WTC11 (cell line): ENCODE results near the gene PCDH1. TPM values are rescaled to one million over a fixed set of nuclear protein-coding genes. Genes with fewer than 3 reads are reported as not detected.

ENCODE experiments used
- CDX4 ChIP-seq: fragments of 250-450 bp; sonication (Bioruptor Pico); IDR thresholded peaks from 2 replicates; pipeline ENCODE4 v1.9.0; 2021; ENCODE audit warnings: moderate library complexity, mild to moderate bottlenecking, inconsistent platforms, borderline replicate concordance
- CREM ChIP-seq: sonication (generic); formaldehyde crosslinking; IDR thresholded peaks from 2 replicates; pipeline ENCODE4 v1.8.1; 2022; ENCODE audit warnings: mild to moderate bottlenecking, missing genetic modification reagents, moderate library complexity
- ELF4 ChIP-seq: sonication (generic); formaldehyde crosslinking; IDR thresholded peaks from 2 replicates; pipeline ENCODE4 v1.8.1; 2022; ENCODE audit warnings: low read depth, mild to moderate bottlenecking, moderate library complexity, missing genetic modification reagents
- ERG ChIP-seq: fragments of 250-450 bp; sonication (Bioruptor Pico); IDR thresholded peaks from 2 replicates; pipeline ENCODE4 v1.8.0; 2021; ENCODE audit warnings: mild to moderate bottlenecking
- FOXP4 ChIP-seq: sonication (generic); formaldehyde crosslinking; IDR thresholded peaks from 2 replicates; pipeline ENCODE4 v1.8.0; 2022; ENCODE audit warnings: mild to moderate bottlenecking, missing genetic modification reagents
- GABPB1 ChIP-seq: sonication (generic); formaldehyde crosslinking; IDR thresholded peaks from 2 replicates; pipeline ENCODE4 v1.8.1; 2023; ENCODE audit warnings: mild to moderate bottlenecking, missing genetic modification reagents
- JUN ChIP-seq: sonication (generic); formaldehyde crosslinking; IDR thresholded peaks from 2 replicates; pipeline ENCODE4 v1.8.0; 2023; ENCODE audit warnings: mild to moderate bottlenecking, missing genetic modification reagents
- KAT7 ChIP-seq: sonication (generic); formaldehyde crosslinking; IDR thresholded peaks from 2 replicates; pipeline ENCODE4 v1.8.1; 2023; ENCODE audit warnings: missing genetic modification reagents, mild to moderate bottlenecking, borderline replicate concordance
- MXD4 ChIP-seq: fragments of 250-450 bp; sonication (Bioruptor Pico); IDR thresholded peaks from 2 replicates; pipeline ENCODE4 v1.8.0; 2021; ENCODE audit warnings: mild to moderate bottlenecking, moderate library complexity, borderline replicate concordance
- MYBL2 ChIP-seq: sonication (generic); formaldehyde crosslinking; IDR thresholded peaks from 2 replicates; pipeline ENCODE4 v1.8.1; 2023; ENCODE audit warnings: mild to moderate bottlenecking, moderate library complexity, missing genetic modification reagents
- NFE2L1 ChIP-seq: sonication (generic); formaldehyde crosslinking; IDR thresholded peaks from 2 replicates; pipeline ENCODE4 v1.8.1; 2023; ENCODE audit warnings: missing genetic modification reagents
- PRRX2 ChIP-seq: fragments of 250-450 bp; sonication (Bioruptor Pico); IDR thresholded peaks from 2 replicates; pipeline ENCODE4 v1.8.0; 2021; ENCODE audit warnings: mild to moderate bottlenecking
- RELA ChIP-seq: sonication (generic); formaldehyde crosslinking; IDR thresholded peaks from 2 replicates; pipeline ENCODE4 v1.8.1; 2022; ENCODE audit warnings: missing genetic modification reagents, mild to moderate bottlenecking, borderline replicate concordance
- TEAD1 ChIP-seq: sonication (generic); formaldehyde crosslinking; IDR thresholded peaks from 2 replicates; pipeline ENCODE4 v1.8.0; 2022; ENCODE audit warnings: mild to moderate bottlenecking, missing genetic modification reagents
- TEAD4 ChIP-seq: sonication (generic); formaldehyde crosslinking; IDR thresholded peaks from 2 replicates; pipeline ENCODE4 v1.8.0; 2022; ENCODE audit warnings: mild to moderate bottlenecking, missing genetic modification reagents
- TP53 ChIP-seq: sonication (generic); formaldehyde crosslinking; IDR thresholded peaks from 2 replicates; pipeline ENCODE4 v1.8.1; 2023; ENCODE audit warnings: mild to moderate bottlenecking, missing genetic modification reagents
- ZBTB21 ChIP-seq: sonication (generic); formaldehyde crosslinking; IDR thresholded peaks from 2 replicates; pipeline ENCODE4 v1.8.1; 2023; ENCODE audit warnings: mild to moderate bottlenecking, missing genetic modification reagents, borderline replicate concordance
- ZMAT4 ChIP-seq: fragments of 250-450 bp; sonication (Bioruptor Pico); IDR thresholded peaks from 2 replicates; pipeline ENCODE4 v1.9.0; 2021; ENCODE audit warnings: mild to moderate bottlenecking
- ZNF219 ChIP-seq: sonication (generic); formaldehyde crosslinking; IDR thresholded peaks from 2 replicates; pipeline ENCODE4 v1.8.0; 2023; ENCODE audit warnings: missing genetic modification reagents, mild to moderate bottlenecking, borderline replicate concordance
- ZNF425 ChIP-seq: fragments of 250-450 bp; sonication (Bioruptor Pico); conservative IDR thresholded peaks from 2 replicates; pipeline ENCODE4 v1.9.0; 2021; ENCODE audit warnings: mild to moderate bottlenecking
- total RNA-seq: library from RNA; stranded (reverse); gene quantifications from 3 replicates; pipeline ENCODE4 v1.2.3, GENCODE V29; 2021
- TF ChIP-seq, protein P1 (sequence below): fragments of 250-450 bp; sonication (Bioruptor Pico); IDR thresholded peaks from 2 replicates; pipeline ENCODE4 v2.1.2; 2022; ENCODE audit warnings: mild to moderate bottlenecking, moderate library complexity
- TF ChIP-seq, protein P2 (sequence below): sonication (generic); formaldehyde crosslinking; IDR thresholded peaks from 2 replicates; pipeline ENCODE4 v1.8.1; 2022; ENCODE audit warnings: low read depth, missing genetic modification reagents, borderline replicate concordance
- TF ChIP-seq, protein P3 (sequence below): sonication (generic); formaldehyde crosslinking; IDR thresholded peaks from 2 replicates; pipeline ENCODE4 v1.8.1; 2023; ENCODE audit warnings: mild to moderate bottlenecking, missing genetic modification reagents, borderline replicate concordance
- TF ChIP-seq, protein P4 (sequence below): sonication (generic); formaldehyde crosslinking; IDR thresholded peaks from 2 replicates; pipeline ENCODE4 v1.8.0; 2023; ENCODE audit warnings: missing genetic modification reagents

Gene PCDH1
- total RNA-seq, 1 experiment from 2014 or later = 105 TPM

DNA sequence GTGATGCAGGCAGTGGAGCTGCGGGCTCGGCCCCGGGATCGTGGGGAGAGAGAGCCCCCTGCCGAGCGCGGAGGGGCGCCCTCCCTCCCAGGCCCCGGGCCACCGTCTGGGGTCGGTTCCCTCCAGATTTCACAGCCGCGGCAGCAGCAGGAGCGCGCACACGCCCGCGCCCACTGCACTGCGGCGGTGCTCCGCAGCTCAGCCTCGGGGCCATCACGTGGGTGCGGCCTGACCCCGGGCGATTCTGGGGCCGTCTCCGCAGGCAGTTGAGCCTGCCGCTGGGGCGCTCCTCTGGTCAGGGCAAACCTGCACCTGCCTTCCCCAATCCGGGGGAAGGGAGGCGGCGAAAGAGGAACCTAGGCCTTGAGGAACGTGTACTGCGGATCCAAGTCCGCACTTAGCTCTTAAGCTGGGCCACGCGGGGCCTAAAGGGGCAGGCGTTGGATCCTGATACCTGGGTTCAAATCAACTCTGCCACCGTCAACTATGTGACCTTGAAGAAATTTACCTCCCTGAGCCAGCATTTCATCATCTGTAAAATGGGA, 36.1 kb upstream of the PCDH1 start (continued):
- no peak for TF ChIP-seq NFE2L1 (CRISPR knock-in tag)
- no peak for TF ChIP-seq MYBL2 (CRISPR knock-in tag)
- TF ChIP-seq ZNF219 (CRISPR knock-in tag) = no peak
- TF ChIP-seq, protein P1, sequence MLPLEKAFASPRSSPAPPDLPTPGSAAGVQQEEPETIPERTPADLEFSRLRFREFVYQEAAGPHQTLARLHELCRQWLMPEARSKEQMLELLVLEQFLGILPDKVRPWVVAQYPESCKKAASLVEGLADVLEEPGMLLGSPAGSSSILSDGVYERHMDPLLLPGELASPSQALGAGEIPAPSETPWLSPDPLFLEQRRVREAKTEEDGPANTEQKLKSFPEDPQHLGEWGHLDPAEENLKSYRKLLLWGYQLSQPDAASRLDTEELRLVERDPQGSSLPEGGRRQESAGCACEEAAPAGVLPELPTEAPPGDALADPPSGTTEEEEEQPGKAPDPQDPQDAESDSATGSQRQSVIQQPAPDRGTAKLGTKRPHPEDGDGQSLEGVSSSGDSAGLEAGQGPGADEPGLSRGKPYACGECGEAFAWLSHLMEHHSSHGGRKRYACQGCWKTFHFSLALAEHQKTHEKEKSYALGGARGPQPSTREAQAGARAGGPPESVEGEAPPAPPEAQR (CRISPR knock-in tag) = no peak
- TF ChIP-seq ZBTB21 = no peak
- TF ChIP-seq MXD4 = no peak
- peak; percentile 57 for TF ChIP-seq GABPB1 (CRISPR knock-in tag)
- no peak for TF ChIP-seq PRRX2 (CRISPR knock-in tag)
- TF ChIP-seq ERG = no peak
- TF ChIP-seq, protein P2, sequence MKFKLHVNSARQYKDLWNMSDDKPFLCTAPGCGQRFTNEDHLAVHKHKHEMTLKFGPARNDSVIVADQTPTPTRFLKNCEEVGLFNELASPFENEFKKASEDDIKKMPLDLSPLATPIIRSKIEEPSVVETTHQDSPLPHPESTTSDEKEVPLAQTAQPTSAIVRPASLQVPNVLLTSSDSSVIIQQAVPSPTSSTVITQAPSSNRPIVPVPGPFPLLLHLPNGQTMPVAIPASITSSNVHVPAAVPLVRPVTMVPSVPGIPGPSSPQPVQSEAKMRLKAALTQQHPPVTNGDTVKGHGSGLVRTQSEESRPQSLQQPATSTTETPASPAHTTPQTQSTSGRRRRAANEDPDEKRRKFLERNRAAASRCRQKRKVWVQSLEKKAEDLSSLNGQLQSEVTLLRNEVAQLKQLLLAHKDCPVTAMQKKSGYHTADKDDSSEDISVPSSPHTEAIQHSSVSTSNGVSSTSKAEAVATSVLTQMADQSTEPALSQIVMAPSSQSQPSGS (CRISPR knock-in tag) = no peak
- TF ChIP-seq CDX4 (CRISPR knock-in tag) = no peak
- TF ChIP-seq, protein P3, sequence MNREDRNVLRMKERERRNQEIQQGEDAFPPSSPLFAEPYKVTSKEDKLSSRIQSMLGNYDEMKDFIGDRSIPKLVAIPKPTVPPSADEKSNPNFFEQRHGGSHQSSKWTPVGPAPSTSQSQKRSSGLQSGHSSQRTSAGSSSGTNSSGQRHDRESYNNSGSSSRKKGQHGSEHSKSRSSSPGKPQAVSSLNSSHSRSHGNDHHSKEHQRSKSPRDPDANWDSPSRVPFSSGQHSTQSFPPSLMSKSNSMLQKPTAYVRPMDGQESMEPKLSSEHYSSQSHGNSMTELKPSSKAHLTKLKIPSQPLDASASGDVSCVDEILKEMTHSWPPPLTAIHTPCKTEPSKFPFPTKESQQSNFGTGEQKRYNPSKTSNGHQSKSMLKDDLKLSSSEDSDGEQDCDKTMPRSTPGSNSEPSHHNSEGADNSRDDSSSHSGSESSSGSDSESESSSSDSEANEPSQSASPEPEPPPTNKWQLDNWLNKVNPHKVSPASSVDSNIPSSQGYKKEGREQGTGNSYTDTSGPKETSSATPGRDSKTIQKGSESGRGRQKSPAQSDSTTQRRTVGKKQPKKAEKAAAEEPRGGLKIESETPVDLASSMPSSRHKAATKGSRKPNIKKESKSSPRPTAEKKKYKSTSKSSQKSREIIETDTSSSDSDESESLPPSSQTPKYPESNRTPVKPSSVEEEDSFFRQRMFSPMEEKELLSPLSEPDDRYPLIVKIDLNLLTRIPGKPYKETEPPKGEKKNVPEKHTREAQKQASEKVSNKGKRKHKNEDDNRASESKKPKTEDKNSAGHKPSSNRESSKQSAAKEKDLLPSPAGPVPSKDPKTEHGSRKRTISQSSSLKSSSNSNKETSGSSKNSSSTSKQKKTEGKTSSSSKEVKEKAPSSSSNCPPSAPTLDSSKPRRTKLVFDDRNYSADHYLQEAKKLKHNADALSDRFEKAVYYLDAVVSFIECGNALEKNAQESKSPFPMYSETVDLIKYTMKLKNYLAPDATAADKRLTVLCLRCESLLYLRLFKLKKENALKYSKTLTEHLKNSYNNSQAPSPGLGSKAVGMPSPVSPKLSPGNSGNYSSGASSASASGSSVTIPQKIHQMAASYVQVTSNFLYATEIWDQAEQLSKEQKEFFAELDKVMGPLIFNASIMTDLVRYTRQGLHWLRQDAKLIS = no peak
- TF ChIP-seq KAT7 (CRISPR knock-in tag) = 0 out of 2 replicates have a peak, but pooled peaks have one; percentile 56
- no peak for TF ChIP-seq ZNF425 (CRISPR knock-in tag)
- TF ChIP-seq, protein P4, sequence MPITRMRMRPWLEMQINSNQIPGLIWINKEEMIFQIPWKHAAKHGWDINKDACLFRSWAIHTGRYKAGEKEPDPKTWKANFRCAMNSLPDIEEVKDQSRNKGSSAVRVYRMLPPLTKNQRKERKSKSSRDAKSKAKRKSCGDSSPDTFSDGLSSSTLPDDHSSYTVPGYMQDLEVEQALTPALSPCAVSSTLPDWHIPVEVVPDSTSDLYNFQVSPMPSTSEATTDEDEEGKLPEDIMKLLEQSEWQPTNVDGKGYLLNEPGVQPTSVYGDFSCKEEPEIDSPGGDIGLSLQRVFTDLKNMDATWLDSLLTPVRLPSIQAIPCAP = no peak
- peak; percentile 66; the same call in 1 of the 2 replicates for TF ChIP-seq TP53 (CRISPR knock-in tag)
- TF ChIP-seq CREM (CRISPR knock-in tag) = no peak
- TF ChIP-seq ZMAT4 = no peak
- 0 out of 2 replicates have a peak, but pooled peaks have one; percentile 40 for TF ChIP-seq TEAD4 (CRISPR knock-in tag)
- TF ChIP-seq ELF4 = no peak; the same call in 1 of the 2 replicates
- peak; percentile 54; the same call in 1 of the 2 replicates for TF ChIP-seq JUN
- TF ChIP-seq FOXP4 = no peak
- no peak for TF ChIP-seq RELA
- TF ChIP-seq TEAD1 = peak; percentile 85
